Measurements from ENCODE around the gene A3GALT2.

The A3GALT2 gene

DNA sequence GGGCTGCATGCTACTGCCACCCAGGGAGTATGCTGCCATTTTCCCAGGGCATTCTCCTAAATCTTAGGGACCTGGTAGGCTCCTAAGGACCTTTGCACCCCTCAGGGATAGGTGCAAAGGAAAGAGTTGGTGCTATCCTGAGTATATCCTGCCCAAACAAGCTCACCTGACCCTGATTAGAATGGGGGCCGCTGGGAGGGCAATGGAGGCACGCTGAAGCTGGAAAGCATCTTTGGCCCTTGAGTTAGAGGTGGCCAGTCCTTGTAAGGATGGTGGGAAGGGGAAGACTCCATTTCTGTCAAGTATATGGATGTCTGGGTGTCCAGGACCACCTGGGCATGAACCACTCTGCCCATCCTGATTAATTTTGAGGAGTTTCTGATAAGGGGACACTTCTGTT, 48.9 kb upstream of the A3GALT2 start:
- CTCF ChIA-PET = interaction anchor here (0.7 to 12.6 kb wide), 3 partner anchors 74 to 840 kb away, joined by 3 to 135 read pairs (median 5); no protein-coding TSS in a partner anchor
- H3K4me3 ChIP-seq (ENCODE audit: low read depth, low read length) = no peak overlapping the region
- peaks cover 0 to 39% of the 10 kb centered on the region in 2 experiments; a peak in 1 of 3 replicates for H3K36me3 ChIP-seq (ENCODE audit: control insufficient read depth in 2 of 2, insufficient read depth in 1 of 2, low read length in 2 of 2)
- no peak overlapping the region for H3K27ac ChIP-seq (ENCODE audit: extremely low read depth, low read depth, low read length)
- POLR2A ChIA-PET = no interaction called here
- no peaks in the 10 kb centered on the region for H3K4me1 ChIP-seq (ENCODE audit: control insufficient read depth, insufficient read depth, low read length)
- TF ChIP-seq ZNF341 (tag by site-specific recombination; IDR thresholded peaks at IDR 0.05; ENCODE audit: low read depth) (no peak), ZNF133 (tag by site-specific recombination; IDR thresholded peaks at IDR 0.05) (no peak), HOXD13 (CRISPR knock-in tag; IDR thresholded peaks at IDR 0.05; ENCODE audit: borderline replicate concordance) (no peak), ZNF404 (tag by site-specific recombination; IDR thresholded peaks at IDR 0.05) (no peak), ZSCAN18 (tag by site-specific recombination; IDR thresholded peaks at IDR 0.05) (no peak), ZNF223 (tag by site-specific recombination; IDR thresholded peaks at IDR 0.05) (no peak), GFI1B (tag by site-specific recombination; IDR thresholded peaks at IDR 0.05) (no peak), ZNF140 (tag by site-specific recombination; IDR thresholded peaks at IDR 0.05) (no peak), ZNF174 (tag by site-specific recombination; IDR thresholded peaks at IDR 0.05) (no peak), ZBTB20 (tag by site-specific recombination; IDR thresholded peaks at IDR 0.05) (no peak), ZFP41 (tag by site-specific recombination; IDR thresholded peaks at IDR 0.05; ENCODE audit: borderline replicate concordance) (no peak), ZNF549 (tag by site-specific recombination; IDR thresholded peaks at IDR 0.05) (no peak), ZNF416 (tag by site-specific recombination; IDR thresholded peaks at IDR 0.05) (no peak), ZNF449 (tag by site-specific recombination; IDR thresholded peaks at IDR 0.05) (no peak), MZF1 (tag by site-specific recombination; IDR thresholded peaks at IDR 0.05; ENCODE audit: borderline replicate concordance) (no peak), YY2 (tag by site-specific recombination; IDR thresholded peaks at IDR 0.05) (no peak), ZNF2 (tag by site-specific recombination; IDR thresholded peaks at IDR 0.05) (no peak)
- TF ChIP-seq, protein P1, sequence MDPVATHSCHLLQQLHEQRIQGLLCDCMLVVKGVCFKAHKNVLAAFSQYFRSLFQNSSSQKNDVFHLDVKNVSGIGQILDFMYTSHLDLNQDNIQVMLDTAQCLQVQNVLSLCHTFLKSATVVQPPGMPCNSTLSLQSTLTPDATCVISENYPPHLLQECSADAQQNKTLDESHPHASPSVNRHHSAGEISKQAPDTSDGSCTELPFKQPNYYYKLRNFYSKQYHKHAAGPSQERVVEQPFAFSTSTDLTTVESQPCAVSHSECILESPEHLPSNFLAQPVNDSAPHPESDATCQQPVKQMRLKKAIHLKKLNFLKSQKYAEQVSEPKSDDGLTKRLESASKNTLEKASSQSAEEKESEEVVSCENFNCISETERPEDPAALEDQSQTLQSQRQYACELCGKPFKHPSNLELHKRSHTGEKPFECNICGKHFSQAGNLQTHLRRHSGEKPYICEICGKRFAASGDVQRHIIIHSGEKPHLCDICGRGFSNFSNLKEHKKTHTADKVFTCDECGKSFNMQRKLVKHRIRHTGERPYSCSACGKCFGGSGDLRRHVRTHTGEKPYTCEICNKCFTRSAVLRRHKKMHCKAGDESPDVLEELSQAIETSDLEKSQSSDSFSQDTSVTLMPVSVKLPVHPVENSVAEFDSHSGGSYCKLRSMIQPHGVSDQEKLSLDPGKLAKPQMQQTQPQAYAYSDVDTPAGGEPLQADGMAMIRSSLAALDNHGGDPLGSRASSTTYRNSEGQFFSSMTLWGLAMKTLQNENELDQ (tag by site-specific recombination; IDR thresholded peaks at IDR 0.05; ENCODE audit: low read depth) = no peak
- TF ChIP-seq, protein P2, sequence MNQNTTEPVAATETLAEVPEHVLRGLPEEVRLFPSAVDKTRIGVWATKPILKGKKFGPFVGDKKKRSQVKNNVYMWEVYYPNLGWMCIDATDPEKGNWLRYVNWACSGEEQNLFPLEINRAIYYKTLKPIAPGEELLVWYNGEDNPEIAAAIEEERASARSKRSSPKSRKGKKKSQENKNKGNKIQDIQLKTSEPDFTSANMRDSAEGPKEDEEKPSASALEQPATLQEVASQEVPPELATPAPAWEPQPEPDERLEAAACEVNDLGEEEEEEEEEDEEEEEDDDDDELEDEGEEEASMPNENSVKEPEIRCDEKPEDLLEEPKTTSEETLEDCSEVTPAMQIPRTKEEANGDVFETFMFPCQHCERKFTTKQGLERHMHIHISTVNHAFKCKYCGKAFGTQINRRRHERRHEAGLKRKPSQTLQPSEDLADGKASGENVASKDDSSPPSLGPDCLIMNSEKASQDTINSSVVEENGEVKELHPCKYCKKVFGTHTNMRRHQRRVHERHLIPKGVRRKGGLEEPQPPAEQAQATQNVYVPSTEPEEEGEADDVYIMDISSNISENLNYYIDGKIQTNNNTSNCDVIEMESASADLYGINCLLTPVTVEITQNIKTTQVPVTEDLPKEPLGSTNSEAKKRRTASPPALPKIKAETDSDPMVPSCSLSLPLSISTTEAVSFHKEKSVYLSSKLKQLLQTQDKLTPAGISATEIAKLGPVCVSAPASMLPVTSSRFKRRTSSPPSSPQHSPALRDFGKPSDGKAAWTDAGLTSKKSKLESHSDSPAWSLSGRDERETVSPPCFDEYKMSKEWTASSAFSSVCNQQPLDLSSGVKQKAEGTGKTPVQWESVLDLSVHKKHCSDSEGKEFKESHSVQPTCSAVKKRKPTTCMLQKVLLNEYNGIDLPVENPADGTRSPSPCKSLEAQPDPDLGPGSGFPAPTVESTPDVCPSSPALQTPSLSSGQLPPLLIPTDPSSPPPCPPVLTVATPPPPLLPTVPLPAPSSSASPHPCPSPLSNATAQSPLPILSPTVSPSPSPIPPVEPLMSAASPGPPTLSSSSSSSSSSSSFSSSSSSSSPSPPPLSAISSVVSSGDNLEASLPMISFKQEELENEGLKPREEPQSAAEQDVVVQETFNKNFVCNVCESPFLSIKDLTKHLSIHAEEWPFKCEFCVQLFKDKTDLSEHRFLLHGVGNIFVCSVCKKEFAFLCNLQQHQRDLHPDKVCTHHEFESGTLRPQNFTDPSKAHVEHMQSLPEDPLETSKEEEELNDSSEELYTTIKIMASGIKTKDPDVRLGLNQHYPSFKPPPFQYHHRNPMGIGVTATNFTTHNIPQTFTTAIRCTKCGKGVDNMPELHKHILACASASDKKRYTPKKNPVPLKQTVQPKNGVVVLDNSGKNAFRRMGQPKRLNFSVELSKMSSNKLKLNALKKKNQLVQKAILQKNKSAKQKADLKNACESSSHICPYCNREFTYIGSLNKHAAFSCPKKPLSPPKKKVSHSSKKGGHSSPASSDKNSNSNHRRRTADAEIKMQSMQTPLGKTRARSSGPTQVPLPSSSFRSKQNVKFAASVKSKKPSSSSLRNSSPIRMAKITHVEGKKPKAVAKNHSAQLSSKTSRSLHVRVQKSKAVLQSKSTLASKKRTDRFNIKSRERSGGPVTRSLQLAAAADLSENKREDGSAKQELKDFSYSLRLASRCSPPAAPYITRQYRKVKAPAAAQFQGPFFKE (tag by site-specific recombination; IDR thresholded peaks at IDR 0.05; ENCODE audit: borderline replicate concordance) = no peak
- H3K9me3 ChIP-seq (ENCODE audit: control insufficient read depth, insufficient read depth, low read depth, low read length) = no peaks in the 10 kb centered on the region
